Testis (tissue), 2 donors: ENCODE results near the gene COQ9.

Experiments used
- POLR2A ChIP-seq: fragments of 450-650 bp; IDR thresholded peaks from one replicate; pipeline ENCODE4 v1.6.1; 2017; ENCODE audit warnings: antibody characterized with exemption, mild to moderate bottlenecking, moderate library complexity
- TF ChIP-seq, protein P1 (sequence below), 3 experiments: fragments of 450-650 bp in 2 of 3; fragments of 200-600 bp in 1 of 3; sonication (generic) in 1 of 3; IDR thresholded peaks; one replicate each; pipeline ENCODE4 v1.5.1; 2016 to 2019; ENCODE audit warnings: antibody characterized with exemption in 3 of 3, mild to moderate bottlenecking in 2 of 3, moderate library complexity in 1 of 3

DNA sequence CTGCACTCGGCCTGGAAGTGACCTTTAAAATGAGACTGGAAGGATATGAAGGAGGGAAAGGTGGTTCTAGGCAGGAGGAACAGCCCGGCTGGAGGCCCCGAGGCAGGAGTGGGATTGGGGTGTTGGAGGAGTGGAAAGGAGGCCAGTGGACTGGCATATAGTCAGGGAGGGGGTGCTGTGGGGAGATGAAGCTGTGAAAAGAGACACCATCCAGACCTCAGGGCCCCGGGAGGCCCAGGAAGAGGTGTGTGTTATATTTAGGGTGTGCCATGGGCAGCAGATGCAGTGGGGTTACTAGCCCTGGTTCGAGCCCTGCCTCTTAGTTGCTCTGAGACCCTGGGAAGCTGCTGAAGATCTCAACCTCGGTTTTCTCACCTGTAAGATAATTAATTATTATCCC, 57.9 kb downstream of the COQ9 start:
- TF ChIP-seq, protein P1, sequence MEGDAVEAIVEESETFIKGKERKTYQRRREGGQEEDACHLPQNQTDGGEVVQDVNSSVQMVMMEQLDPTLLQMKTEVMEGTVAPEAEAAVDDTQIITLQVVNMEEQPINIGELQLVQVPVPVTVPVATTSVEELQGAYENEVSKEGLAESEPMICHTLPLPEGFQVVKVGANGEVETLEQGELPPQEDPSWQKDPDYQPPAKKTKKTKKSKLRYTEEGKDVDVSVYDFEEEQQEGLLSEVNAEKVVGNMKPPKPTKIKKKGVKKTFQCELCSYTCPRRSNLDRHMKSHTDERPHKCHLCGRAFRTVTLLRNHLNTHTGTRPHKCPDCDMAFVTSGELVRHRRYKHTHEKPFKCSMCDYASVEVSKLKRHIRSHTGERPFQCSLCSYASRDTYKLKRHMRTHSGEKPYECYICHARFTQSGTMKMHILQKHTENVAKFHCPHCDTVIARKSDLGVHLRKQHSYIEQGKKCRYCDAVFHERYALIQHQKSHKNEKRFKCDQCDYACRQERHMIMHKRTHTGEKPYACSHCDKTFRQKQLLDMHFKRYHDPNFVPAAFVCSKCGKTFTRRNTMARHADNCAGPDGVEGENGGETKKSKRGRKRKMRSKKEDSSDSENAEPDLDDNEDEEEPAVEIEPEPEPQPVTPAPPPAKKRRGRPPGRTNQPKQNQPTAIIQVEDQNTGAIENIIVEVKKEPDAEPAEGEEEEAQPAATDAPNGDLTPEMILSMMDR (IDR thresholded peaks at IDR 0.05) = no peak
- no peak for TF ChIP-seq POLR2A
